Fibroblast of pulmonary artery (primary cell): ENCODE data around the gene KRTCAP2.
"Not testable (repeated sequence)": the region's sequence is repeated elsewhere in the genome, so short reads cannot be mapped to it uniquely, and the experiment has no call there.

Source experiments
- DNase-seq: peaks from one replicate; pipeline ENCODE4 v3.0.0-alpha.2; 2010; ENCODE audit warnings: low read depth
- H3K4me3 ChIP-seq: replicated peaks from 2 replicates; pipeline ENCODE4 v1.5.1; 2011; ENCODE audit warnings: low read depth, mild to moderate bottlenecking, control low read depth, low read length, moderate library complexity
- CTCF ChIP-seq: IDR thresholded peaks from 2 replicates; pipeline ENCODE4 v1.5.1; 2011; ENCODE audit warnings: mild to moderate bottlenecking, control low read depth, low read length, inconsistent platforms; ENCODE audit errors: missing control alignments

Gene KRTCAP2

DNA sequence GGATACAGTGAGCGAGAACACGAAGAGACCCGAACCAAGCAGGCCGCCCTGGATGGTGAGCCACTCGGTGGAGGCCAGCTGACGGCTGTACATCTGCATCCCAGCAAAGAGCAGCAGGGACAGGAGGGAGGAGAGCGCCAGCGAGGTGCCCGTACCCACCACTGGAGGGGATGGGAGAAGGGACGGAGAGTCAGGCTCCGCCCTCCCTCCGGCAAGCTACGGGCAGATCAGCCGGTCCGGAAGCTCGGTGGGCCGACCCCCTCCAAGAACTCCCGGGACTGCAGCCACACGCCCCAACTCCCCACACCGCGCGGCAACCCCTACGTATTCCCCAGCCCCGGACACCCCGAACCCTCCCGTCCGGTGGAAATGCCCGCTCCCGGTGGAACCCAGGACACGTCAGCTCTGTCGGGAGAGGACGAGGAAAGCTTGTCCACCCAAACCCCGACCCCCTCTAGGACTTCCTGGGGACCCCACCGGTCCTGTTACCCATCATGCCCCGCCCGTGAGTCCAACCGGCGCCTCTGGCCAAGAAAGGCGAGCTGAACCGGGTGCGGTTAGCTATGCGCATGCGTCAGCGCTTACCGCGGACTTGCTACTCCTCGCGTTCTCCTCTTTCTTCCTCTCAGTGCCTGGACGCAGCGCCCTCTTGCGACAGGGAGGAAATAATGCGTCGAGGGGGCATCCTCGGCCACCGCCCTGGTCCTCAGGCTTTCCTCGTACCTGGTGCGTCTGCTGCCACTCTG, at the start of gene KRTCAP2:
Gene KRTCAP2, minus strand, starts transcription at position 573 of the 746 bp plus-strand sequence. Its CDS starts 80 bp downstream, at position 493.
- peak within 1 kb of the TSS; percentile 98 for H3K4me3 ChIP-seq
- DNase-seq: peak; percentile 97
- TF ChIP-seq CTCF: peak; percentile 91

- DNase-seq: not testable (repeated sequence)
Observed at GRCh38 chr1:155220211-155220965, 47.3 kb upstream of the KRTCAP2 start.

GRCh38 chr1:155219592-155220031, 46.5 kb upstream of the KRTCAP2 start:
- DNase-seq: no peak
- no peak overlapping the region for H3K4me3 ChIP-seq
- TF ChIP-seq CTCF: no peak

More at GRCh38 chr1:155220211-155220965, 47.3 kb upstream of the KRTCAP2 start:
- not testable (repeated sequence) for H3K4me3 ChIP-seq

GRCh38 chr1:155218854-155219591, 45.9 kb upstream of the KRTCAP2 start:
- peak overlapping the region; percentile 27 for H3K4me3 ChIP-seq
- TF ChIP-seq CTCF: no peak
- peak; percentile 81 for DNase-seq

GRCh38 chr1:155214702-155215101, 41.6 kb upstream of the KRTCAP2 start:
- DNase-seq, H3K4me3 ChIP-seq: not testable (repeated sequence)

- DNase-seq: not testable (repeated sequence)
Observed at GRCh38 chr1:155212051-155212440, 38.9 kb upstream of the KRTCAP2 start.

GRCh38 chr1:155211381-155212050, 38.4 kb upstream of the KRTCAP2 start:
- H3K4me3 ChIP-seq, DNase-seq: not testable (repeated sequence)

More at GRCh38 chr1:155212051-155212440, 38.9 kb upstream of the KRTCAP2 start:
- H3K4me3 ChIP-seq: not testable (repeated sequence)

DNA sequence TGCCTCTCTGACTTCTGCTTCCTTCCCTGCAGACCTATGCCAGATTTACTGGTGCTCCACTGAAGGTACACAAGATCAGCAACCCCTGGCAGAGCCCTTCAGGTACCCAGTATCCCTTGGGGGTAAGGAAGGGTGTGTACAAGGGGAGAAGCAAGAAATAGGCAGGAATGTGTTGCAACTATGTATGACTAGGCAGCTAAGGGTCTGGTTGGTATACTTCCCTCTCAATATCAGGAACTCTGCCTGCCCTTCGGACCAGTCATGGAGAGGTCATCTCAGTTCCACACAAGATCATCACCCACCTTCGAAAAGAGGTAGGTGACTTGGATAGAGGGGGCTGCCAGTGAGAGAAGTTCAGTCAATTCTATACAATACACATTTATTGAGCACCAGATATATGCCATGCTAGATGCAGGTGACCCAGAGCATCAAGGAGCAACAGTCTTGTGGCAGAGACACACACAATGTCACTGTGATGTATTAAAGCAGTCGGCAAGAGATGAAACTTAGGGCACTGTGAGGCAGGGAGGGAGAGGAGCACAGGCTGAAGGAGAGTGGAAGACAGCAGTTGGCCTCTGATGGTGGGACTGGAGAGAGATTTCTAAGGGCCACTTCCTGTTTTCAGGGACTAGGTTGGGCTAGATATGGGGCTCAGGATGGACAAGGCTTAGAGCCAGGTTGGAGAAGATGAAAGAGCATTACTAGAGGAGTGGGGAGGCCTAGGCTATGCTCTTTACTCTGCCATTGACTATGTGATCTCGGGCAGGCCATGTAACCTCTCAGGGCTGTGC, 37.4 kb upstream of the KRTCAP2 start:
- no peak for TF ChIP-seq CTCF
- DNase-seq: no peak
- no peak overlapping the region for H3K4me3 ChIP-seq
